Stimulated activated CD8-positive, alpha-beta memory T cell treated with anti-CD3 and anti-CD28 coated beads, Interleukin-7, amount 100 ng/mL, for 24 hours (primary cell): ENCODE measurements around the gene ESPL1.

Source experiments
- DNase-seq: peaks from one replicate; pipeline ENCODE4 v3.0.0-alpha.2; 2020; ENCODE audit warnings: low read depth

Gene ESPL1

DNA sequence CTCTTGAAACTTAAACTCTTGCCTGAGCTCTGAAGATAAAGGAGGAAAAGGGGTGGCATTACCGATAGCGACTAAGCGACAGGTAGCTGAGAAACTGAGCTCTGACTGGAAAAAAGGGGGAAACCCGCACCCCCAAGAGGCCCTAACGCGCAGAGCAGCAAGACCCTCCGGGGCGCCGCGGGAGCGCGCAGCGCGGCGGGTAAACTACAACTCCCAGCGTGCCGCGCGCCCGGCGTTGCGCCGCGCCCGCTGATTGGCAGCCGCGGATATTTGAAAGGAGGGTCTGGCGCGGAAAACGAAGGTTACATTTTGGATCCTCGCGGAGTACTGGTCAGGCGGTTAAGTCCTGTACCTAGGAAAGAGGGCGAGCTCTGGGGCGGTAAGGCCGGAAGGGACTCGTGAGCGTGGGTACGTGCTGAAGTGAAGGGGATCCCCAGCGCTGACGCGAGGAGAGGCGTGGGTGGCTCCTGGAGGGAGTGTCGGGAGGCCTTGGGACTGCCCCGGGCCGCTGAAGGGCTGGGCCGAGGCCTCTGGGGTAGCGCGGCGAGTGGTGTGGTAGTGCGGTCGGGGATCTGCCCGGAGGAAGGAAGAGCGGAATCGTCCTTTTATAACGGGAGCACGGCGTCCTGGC lies at the start of gene ESPL1:
Gene ESPL1 (plus strand): TSS at position 301 of the 631 bp plus-strand sequence. CDS start 468 bp downstream, outside the sequence.
- peak; percentile 61 for DNase-seq

DNA sequence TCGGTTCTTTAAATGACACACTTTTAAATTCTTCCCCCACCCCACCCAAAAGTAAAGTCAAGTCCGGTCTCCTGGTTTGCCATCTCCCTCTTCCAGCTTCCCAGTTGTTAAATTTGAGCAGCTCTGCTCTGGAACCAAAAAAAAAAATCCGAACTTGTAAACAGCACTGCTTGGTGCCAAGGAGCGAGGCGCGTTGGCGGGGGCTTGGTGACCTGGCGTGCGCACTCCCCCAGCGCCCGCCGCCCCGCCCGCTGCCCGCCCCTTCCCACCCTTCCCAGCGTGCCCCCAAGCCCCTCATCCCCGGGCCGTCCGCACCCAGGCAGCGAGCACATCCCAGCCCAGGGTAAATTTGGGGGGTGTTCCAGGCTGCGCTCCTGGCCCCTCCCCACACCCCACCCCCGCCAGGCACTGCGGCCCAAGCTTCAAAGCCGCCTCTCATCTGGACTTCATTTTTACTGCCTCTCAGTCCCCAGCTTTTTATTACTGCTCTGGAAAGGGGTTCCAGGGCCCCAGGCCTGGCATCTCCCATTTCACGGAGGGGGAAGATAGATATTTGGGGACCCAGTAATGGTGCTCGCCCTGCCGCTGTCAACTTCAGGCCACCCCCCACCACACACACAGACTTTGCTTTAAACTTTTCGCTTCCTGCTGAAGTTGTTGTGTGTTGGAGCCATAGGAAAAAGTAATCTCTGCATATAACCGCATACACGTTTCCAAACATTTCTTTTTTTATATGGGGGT lies 49.4 kb upstream of the ESPL1 start:
- no peak for DNase-seq

DNA sequence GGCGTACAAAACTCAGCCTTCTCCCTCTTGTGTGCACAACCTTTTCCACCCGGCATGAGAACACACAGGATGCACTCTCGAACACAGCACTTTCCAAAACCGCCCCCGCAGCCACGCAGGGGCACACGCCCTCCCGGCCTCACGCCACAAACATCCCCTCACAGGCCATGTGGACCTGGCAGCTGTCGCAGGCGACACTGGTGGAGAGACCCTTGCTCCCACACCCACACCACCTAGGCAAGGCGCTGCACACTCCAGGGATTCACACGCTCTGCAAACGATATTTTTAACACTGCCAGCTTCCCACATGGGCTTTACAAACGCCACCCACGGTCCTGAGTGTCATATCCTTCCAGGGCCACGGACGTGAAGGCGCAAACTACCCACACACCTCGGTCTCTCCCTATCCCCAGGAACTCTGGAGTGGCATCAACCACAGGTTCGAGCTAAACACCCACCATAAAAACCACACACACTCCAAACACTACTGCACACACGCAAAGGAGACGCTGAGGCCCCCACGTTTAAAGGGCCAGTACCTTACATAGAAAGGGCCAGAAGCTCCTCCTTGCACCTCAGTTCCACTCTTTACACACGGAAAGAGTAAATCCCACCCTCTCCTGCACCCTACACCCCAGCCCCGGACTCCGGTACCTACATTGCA lies 48.7 kb upstream of the ESPL1 start:
- DNase-seq, result no peak

- DNase-seq, result no peak
Measured at GRCh38 chr12:53219956-53220693, 48.0 kb upstream of the ESPL1 start.

- DNase-seq, result no peak
Measured at GRCh38 chr12:53220694-53221202, 47.4 kb upstream of the ESPL1 start.

GRCh38 chr12:53221203-53222080 lies 46.7 kb upstream of the ESPL1 start:
- no peak for DNase-seq

DNA sequence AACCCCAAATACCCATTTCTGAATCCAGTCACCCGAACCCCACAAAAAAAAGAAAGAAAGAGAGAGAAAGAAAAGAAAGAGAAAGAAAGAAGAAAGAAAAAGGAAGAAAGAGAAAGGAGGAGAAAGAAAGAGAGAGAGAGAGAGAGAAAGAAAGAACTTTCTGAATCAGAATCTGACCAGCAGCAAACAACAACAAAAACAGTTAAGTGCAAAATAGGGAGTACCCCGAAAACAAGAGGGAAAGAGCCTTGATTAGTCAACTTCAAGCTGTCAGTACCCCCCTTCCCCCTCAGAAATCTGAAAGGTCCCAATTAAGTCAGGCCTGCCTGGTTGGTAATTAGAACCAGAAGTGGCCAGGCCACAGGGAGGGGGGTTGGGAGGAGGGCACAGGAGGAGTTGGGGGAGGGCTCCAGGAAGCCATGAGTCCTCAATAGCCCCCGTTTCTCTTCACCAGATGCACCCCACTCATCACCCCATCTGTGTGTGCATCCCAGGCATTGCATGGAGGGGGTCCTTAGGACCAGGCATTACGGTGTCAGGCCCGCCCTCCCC lies 45.9 kb upstream of the ESPL1 start:
- no peak for DNase-seq

DNA sequence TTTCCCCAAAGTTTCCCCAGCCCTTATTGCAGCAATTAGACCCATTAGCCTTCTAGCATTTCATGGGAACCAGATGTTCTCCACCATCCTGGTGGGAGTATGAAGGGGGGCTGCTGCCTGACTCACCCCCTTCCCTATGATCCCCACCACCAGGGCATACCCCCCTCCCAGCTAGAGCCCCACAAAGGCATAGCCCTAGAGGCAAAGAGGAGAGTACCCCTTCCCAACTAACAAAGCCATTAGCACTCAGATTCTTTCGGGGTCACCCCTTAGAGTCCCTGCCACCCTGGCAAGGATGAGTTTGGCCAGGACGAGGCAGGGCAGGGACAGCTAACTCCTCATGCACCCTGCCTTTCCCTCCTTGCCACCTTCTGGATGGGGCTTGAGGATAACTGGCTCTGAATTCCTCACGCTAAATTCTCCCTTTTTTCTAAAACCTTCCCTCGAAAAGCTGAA lies 45.3 kb upstream of the ESPL1 start:
- DNase-seq, result no peak

DNA sequence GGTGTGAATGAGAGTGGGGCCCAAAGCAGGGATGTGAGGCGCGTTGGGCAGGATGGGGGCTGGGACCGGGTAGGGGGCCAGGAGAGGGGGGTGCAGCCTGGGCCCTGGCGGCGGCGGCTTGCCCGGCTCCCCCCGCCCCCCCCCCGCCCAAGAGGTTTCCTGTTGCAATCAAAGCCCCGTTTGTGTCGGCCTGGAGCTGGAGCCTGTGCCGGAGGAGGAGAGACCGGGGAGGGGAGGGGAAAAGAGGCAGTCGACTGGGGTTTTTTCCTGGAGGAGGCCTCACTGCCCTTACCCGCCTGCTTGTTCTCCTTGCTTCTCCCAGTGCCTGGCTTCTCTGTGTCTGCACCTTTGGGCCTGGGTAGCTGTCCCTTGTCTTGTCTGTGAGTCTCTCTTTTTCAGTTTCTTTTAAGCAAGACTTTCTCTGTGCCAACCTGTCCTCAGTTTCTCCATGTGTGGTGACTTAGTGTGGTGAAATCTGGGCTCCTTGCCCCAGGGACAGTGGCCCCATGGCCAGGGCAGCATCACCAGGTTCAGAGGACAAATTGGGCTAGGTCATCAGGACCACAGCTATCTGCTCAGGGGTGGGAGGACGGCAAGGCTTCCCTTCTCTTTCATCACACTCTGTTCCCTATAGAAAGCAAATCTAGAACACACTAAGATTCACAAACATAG lies 44.6 kb upstream of the ESPL1 start:
- no peak for DNase-seq

- no peak for DNase-seq
Measured at GRCh38 chr12:53224061-53224896, 43.8 kb upstream of the ESPL1 start.

GRCh38 chr12:53224897-53225634 lies 43.0 kb upstream of the ESPL1 start:
- DNase-seq, result no peak

GRCh38 chr12:53225635-53226424 lies 42.3 kb upstream of the ESPL1 start:
- DNase-seq, result no peak

DNA sequence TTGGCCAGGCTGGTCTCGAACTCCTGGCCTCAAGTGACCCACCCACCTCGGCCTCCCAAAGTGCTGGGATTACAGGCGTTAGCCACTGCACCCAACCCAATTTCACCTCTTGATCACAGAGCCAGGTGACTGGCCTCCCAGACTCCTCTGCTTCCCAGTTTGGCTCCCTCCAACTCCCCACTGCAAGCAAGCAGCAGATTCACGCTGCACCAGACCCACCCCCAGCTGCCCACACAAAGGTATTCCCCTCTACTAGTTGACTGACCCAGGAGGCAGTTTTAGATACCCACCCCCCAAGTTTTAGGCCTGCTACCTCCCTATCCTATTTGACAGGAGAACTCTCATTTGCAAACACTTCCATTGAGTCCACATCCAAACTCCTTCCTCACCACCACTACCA lies 41.3 kb upstream of the ESPL1 start:
- no peak for DNase-seq

GRCh38 chr12:53227341-53227740 lies 40.8 kb upstream of the ESPL1 start:
- DNase-seq, result no peak

GRCh38 chr12:53227836-53228235 lies 40.3 kb upstream of the ESPL1 start:
- no peak for DNase-seq

GRCh38 chr12:53229454-53229853 lies 38.6 kb upstream of the ESPL1 start:
- DNase-seq, result no peak

DNA sequence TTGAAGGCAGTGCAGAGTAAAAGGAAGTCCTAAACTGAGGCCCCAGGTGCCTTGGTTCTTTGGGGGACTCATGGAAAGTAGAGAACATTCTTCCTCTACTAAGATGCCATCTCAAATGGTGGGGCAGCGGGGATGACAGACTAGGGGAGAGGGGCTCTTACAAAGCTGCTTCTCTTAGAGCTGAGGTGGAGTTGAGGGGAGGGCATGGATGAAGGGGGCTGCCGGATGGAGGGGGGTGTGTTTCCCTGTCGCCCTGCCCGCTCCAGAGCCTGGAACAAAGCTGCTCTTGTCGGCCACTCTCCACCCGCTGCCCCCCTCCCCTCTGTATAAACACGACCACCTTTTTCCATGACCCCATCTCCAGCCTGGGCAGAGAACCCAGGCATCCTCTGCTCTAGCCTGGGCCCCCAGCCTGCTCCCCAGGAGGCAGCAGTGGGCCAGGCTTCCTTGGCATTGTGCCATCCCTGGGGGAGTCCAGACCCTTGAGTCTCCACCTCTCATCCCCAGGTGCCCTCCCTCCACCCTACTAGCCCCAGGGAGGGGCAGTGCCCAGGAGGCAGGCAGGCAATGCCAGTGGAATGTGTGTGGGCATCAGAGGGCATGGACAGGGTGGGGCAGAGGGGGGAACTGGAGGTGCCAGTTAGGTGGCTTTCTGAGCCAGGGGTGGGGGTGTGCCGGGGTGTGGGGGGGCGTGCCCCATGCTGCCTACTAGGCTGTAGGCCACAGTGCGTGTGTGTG lies 37.8 kb upstream of the ESPL1 start:
- no peak for DNase-seq
